HG02981 (cell line): ENCODE data around the gene GPR45.
"Not testable (repeated sequence)": the region's sequence is repeated elsewhere in the genome, so short reads cannot be mapped to it uniquely, and the experiment has no call there.

Experiments used
- ATAC-seq: cut with Tn5 transposase; IDR thresholded peaks from one replicate; pipeline ENCODE4 v1.9.1; 2021; ENCODE audit warnings: mild to moderate bottlenecking, moderate library complexity; ENCODE audit not compliant: unreplicated experiment

The GPR45 gene, protein sequence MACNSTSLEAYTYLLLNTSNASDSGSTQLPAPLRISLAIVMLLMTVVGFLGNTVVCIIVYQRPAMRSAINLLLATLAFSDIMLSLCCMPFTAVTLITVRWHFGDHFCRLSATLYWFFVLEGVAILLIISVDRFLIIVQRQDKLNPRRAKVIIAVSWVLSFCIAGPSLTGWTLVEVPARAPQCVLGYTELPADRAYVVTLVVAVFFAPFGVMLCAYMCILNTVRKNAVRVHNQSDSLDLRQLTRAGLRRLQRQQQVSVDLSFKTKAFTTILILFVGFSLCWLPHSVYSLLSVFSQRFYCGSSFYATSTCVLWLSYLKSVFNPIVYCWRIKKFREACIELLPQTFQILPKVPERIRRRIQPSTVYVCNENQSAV

DNA sequence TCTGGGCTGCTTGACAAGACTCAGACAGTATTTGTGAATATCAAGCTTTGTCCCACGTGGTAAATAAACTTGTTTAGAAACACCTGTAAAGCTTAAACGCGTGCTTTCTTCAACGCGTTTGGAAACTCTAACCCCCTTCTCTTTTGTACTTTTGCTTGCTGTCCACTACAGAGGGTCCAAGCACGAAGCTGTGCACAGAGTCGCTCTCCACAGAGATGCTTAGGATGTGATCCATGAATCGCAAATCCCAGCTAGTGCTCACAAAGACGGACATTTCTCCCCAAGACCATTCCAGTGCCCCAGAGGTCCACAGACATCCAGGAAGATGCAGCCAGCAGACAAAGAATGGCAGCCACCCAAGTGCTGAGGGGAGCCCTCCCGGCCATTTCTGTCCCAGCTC, at the start of gene GPR45:
TSS of gene GPR45 (plus strand) at position 301 of the 400 bp plus-strand sequence. CDS start 116 bp downstream, outside the sequence.
- ATAC-seq, result no peak

- ATAC-seq, result no peak
Measured at GRCh38 chr2:105194022-105194675, 47.4 kb upstream of the GPR45 start.

DNA sequence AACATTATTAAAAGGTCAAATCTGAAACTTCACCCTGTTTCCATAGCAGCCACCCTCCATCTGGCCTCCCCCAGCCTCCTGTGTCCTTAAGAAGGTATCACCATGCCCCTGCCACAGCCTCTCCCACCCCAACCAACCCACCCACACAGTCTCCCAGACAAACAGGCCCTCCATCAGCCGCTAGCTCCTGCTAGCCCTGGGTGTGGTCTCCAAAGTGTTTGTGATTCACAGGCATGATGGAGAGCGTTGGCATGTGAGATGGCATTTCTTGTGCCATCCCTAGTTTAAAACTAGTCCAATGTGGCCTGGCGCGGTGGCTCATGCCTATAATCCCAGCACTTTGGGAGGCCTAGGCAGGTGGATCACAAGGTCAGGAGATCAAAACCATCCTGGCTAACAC, 44.9 kb upstream of the GPR45 start:
- no peak for ATAC-seq

GRCh38 chr2:105215586-105216192, 25.9 kb upstream of the GPR45 start:
- no peak for ATAC-seq

DNA sequence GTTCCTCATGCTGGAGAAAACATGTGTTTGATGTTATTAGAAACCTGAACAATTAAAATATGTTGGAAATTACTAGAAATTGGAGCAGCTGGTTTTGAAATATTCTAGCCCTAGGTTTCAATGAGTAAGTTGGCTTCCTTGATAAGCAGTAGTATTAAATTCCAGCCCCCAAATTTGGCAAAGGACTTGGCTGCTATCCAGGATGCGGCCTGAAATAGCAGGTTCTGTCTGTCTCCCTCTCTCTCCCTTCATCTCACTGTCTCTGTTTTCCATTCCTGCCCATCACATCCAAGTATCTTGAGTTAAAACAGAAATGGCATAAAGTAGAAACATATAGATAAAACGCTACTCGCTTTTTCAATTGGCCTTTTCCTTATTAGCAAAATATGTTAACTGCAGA, 20.9 kb upstream of the GPR45 start:
- ATAC-seq, result no peak

DNA sequence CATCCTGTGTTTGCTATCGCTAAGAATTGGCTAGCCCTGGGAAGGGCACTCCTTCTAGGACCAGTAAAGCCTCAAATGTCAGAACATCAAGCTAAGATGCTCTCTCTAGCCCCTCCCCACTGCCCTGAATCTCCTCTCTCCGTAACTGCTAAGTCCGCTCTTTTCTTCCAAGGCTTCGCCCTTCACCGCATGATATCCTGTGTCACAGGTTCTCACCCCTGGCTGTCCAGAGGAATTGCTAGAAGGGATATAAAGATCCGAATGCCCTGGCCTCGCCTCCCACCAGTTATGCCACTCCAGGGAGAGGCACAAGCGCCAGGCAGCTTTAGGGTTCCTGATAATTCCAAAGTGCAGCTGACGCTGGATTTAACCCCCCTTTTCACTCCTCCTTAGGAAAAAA, 17.1 kb upstream of the GPR45 start:
- no peak for ATAC-seq

GRCh38 chr2:105231232-105231619, 10.3 kb upstream of the GPR45 start:
- no peak for ATAC-seq

DNA sequence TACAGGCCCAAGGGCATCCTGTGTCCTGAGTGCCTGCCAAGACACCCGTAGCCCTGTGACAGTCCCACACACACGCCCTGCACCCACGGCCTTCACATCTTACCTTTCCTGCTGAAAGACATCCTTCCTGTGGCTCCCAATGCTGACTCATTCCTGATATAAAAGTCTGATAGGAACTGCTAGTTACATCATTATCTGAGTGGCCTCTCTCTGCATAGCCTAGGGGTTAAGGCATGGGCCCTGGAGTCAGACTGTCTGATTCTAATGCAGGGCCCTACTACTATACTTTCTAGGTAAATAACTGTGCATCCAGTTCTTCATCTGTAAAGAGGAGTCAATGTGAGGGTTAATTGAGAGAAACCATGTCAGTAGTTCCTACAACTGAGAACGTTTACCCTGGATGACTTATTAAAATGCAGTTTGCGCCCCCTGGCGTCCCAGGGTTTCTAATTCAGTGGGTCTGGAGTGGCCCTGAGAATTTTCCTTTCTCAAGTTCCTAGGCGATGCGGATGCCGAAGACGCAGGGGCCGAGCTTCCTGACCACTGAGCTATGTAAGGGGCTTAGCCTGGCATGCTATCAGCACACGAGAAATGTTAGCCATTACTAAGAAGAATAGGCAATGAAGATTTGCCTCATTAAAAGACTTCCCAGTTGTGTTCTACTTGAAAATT, 6.0 kb upstream of the GPR45 start:
- ATAC-seq, result no peak

- ATAC-seq, result no peak
Measured at GRCh38 chr2:105236060-105236424, 5.5 kb upstream of the GPR45 start.

DNA sequence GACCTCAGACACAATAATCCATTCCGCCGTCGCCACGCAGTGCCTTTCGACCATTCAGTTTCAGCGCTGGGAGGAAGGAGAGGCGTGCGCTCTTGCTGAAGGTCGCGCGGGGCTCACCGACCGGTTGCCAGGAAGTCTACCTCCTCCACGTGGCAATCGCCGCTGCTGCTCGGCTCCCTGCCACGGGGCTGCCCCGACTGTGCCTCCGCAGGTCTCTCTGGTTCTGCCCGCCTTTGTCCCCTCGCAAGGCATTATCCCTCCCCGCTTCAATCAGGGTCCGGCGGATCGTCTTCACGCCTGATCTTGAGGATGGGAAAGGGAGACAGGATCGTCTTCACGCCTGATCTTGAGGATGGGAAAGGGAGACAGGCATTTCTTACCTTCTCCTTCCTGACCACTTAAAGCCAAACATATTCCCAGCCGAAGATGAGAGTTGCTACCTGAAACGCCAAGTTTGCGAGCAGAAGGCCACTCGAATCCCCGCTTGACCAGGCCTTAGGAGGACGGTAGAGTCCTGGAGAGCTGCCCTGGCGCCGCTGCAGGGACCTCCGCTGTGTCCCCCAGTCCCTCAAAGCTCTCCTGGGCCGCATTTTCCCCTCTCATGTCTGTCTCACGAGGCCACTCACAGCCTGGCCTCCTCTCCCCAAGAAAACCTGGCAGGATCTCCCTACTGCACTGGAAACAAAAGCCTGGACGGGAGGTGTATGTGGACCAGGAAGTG, 4.3 kb upstream of the GPR45 start:
- ATAC-seq, result no peak

- ATAC-seq, result no peak
Measured at GRCh38 chr2:105238664-105239240, 2.8 kb upstream of the GPR45 start.

DNA sequence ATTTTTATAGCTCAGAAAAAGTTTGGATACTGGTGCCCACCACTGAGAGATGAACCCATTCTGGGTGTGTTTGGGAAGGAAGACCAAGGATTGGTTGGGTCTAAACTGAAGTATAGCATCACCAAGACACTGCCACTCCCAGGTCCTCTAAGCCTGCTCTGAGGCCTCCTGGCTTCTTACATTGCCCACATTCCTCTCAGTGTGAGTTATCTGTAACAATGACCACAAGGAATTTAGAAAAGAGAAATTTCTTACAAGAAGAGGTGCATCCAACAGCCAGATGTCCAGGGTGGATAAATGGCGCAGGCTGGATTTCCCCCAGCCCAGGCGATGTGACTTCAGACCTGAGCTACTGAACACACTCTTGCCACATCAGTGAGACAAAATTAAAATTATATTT, 1.6 kb upstream of the GPR45 start:
- ATAC-seq, result no peak

GRCh38 chr2:105242286-105242993, 897 bp downstream of the GPR45 start:
- ATAC-seq, result no peak

DNA sequence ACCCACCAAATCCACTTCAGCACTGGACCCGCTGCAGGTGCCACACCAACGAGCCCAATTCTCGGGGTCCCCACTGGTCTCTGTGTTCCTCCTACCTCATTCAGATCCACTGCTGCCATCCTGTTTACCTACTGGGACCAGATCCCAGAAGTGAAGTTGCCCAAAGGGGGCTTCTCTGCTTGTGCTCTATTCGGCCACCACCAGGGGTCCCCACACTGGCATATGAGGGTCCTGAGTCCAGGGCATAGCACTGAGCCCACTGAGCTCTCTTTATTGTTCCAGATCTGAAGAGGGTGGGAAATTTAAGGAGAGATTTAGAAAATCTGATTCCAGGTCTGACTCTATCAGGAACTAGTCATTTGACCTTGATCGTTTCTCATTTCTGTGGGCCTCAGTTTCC, 2.4 kb downstream of the GPR45 start:
- no peak for ATAC-seq

GRCh38 chr2:105244451-105244850, 2.9 kb downstream of the GPR45 start:
- no peak for ATAC-seq

DNA sequence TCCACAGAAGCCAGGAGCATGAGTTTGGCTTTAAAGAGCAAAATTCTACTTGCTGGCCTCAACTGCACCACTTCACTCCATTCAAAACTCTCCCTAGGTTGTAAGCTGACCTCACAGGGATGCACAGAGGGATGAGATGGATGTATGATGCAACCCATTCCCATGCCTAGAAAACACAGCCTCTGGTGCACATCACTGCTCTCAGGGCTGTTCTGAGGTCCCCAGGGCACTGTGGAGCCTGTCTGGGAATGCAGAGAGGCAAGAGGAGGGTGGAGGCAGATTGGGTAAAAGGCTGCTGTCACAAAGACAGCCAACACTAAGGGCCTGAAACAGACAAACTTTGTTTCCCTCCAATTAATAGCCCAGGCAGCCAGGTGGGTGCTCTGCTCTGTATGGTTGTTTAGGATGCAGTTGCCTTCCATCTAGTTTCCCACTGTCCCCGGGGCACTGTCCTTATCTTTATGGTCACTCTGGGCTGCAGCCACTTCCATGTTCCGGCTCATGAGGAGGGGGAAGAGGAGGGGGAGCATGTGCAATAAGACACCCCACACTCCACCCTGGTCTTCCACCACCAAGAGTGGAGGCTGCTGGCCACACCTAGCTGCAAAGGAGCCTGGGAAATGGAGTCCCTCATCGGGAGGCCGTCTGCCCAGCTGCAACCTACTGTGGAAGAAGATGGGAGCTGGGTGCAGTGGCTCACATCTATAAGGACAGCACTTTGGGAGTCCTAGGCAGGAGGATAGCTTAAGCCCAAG, 7.0 kb downstream of the GPR45 start:
- ATAC-seq, result no peak

GRCh38 chr2:105249181-105249580, 7.6 kb downstream of the GPR45 start:
- no peak for ATAC-seq

DNA sequence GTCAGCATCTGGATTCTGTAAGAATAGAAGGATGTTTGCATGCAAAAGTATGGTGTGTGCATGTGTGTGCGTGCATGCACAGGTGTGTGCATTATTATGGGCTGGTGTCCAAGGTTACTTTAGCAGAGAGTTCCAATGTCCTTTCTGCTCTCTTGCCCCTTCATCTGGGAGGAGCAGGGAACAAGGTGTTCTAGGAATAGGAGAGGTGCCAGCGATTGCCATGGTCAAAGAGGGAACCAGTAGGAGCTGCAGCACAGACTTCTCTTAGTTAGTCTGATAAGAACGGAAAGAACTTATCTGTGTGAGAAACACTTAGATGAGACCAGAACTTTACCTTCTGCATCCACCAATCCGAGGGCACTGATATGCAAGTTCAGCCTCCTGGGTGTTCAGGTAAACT, 8.3 kb downstream of the GPR45 start:
- ATAC-seq, result no peak

DNA sequence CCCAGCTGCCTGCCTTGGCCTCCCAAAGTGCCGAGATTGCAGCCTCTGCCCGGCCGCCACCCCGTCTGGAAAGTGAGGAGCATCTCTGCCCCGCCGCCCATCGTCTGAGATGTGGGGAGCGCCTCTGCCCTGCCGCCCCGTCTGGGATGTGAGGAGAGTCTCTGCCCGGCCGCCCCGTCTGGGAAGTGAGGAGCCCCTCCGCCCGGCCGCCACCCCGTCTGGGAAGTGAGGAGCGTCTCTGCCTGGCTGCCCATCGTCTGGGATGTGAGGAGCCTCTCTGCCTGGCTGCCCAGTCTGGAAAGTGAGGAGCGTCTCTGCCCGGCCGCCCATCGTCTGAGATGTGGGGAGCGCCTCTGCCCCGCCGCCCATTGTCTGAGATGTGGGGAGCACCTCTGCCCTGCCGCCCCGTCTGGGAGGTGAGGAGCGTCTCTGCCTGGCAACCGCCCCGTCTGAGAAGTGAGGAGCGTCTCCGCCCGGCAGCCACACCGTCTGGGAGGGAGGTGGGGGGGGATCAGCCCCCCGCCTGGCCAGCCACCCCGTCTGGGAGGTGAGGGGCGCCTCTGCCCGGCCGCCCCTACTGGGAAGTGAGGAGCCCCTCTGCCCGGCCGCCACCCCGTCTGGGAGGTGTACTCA, 9.6 kb downstream of the GPR45 start:
- ATAC-seq, result not testable (repeated sequence)
